Hindlimb muscle (tissue), 1 donor: ENCODE measurements around the gene CTNNA2. TPM values are rescaled to one million over a fixed set of nuclear protein-coding genes. Genes with fewer than 3 reads are reported as not detected.

Experiments
- DNase-seq: peaks from one replicate; pipeline ENCODE4 v3.0.0-alpha.2; 2013
- polyA plus RNA-seq: library from polyadenylated mRNA; unstranded; fragments of 120-200 nt; gene quantifications from one replicate; pipeline ENCODE4 v1.2.1, GENCODE V29; 2013; ENCODE audit not compliant: insufficient read length

Gene CTNNA2
- polyA plus RNA-seq, 1 donor: 0.59 TPM

DNA sequence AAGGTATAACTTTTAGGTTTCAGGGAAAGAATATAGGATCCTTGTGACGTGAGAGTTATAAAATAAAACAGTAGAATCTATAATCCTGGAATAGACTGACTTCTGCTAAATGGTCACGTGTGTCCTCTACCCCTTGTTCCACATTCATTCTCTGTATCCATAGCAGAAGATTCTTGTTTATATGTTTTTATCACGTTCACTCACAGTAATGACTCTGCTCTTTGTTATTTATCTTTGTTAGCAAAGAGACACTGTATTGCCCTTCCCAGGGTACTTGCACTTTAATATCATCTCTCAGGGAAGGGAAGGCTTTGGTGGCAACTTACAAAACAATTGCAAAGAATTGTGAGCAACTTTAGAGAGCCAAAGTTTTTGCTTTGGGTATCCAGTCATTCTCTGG is 997.9 kb downstream of the CTNNA2 start:
- no peak for DNase-seq

DNA sequence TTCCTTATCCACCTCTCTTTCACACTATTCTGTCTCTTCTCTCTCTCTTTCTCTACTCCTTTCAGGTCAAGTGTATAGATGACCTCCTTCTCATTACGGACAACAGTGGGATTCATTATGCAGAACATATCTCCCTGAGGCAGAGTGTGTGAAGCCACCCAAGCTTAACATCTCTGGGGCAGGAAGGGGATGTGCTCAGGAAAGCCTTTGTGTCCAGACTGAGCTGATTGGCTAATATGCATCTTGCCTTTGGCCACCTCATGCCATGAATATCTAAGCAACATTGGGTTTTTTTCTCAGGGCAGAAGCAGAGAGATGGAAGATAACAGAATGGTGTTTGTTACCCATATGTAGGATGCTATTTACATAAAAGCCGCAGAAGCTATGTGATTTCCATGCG is 1003.1 kb downstream of the CTNNA2 start:
- no peak for DNase-seq

DNA sequence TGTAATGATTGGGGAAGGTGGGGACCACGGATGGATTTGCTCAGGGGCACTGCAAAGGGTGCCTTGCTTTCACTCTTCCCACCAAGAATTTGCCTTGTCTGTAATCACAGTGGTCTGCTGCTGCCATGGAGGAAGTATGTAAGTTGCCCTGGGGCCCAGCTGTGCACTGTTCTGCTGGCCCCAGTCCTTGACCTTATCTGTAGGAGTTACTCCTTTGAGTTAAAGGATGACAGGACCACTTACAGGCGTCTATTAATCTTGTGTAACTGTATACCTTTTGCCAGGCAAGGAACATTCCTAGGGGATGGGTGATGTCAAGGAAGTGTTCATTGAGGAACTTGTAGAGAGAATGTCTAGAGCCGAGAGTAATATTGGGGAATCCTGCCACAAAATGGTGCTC is 1004.5 kb downstream of the CTNNA2 start:
- no peak for DNase-seq

DNA sequence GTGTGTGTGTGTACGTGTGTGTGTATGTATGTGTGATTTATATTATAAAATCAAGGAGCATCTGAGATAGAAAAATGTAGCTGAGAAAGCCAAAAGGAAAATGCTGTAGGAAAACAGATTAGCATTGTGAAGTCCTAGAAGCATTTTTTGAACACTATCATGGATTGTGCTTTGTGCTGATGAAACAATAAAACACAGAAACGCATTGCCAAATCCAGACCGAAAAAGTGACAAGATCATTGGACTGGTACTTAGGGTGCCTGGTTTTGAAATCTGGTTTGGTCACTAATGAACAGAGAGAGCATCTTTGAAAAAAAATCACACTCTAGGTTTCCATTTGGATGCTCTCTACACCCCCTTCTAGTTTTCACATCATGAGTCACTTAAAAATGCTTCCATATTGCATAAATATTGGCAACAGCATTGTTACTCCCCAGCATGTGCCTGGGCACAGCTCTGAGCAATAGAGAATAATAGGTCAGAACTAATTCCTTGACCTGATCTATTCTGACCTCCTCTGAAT is 1006.3 kb downstream of the CTNNA2 start:
- no peak for DNase-seq

DNA sequence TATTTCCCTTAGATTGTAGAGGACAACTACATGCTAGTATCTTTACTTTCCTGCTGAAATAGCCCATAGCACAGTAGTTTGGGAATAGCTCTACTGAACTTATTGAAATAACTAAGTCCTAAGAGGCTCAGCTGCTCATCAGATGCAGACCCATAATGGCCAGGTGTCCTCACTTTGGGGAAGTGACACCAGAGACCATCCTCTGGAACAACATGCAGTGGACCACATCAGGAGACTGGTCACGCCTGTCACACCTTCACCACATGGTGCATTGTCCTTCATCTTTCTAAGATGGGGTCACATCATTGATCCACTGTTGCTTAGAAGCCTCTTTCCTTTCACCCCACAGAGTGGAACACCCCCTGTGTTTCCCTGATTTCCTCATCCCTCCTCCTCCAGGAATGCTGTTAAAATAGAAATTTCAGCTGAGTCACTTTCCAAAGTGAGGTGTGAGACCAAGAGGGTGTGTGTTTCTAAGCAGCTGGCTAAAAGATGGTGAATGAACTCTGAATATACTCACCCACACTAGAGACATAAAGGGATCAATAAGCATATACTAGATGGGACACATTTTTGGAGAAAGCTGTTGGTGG is 1006.9 kb downstream of the CTNNA2 start:
- DNase-seq: no peak

DNA sequence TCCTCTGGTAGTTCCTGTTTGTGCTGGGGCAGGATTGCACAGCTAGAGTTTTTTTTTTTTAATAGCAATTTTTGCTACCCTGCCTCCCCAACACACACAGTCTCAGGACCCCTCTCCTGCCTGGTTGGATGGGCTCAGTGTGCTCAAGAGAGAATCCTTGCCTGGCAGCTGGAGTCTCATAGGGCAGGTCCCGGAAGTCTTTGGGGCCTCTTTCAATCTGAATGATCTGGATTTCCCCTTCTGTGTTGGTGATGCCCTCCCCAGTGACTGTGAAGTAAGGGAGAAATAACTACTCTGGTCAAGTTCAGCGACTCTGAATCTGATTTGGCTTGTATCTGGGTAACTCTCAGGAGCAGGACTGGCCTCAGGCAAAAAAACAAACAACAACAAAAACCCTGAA is 1012.3 kb downstream of the CTNNA2 start:
- DNase-seq: no peak

DNA sequence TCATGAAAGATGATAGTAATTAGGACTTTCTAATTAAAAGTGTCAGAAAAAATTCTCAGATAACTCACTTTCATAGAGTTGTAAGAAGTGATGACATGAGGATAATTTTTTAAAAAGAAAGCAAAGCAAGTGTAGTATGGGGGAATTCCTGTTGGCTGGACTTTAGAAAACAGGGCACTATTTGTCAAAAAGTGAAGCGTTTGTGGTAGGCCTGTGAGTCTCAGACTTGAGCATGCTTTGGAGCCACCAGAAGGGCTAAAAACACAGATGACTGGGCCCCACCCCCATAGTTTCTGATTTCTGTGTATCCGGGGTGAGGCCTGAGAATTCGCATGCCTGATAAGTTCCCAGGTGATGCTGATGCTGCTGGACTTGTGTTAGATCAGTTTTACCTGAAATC is 1014.3 kb downstream of the CTNNA2 start:
- DNase-seq: no peak

DNA sequence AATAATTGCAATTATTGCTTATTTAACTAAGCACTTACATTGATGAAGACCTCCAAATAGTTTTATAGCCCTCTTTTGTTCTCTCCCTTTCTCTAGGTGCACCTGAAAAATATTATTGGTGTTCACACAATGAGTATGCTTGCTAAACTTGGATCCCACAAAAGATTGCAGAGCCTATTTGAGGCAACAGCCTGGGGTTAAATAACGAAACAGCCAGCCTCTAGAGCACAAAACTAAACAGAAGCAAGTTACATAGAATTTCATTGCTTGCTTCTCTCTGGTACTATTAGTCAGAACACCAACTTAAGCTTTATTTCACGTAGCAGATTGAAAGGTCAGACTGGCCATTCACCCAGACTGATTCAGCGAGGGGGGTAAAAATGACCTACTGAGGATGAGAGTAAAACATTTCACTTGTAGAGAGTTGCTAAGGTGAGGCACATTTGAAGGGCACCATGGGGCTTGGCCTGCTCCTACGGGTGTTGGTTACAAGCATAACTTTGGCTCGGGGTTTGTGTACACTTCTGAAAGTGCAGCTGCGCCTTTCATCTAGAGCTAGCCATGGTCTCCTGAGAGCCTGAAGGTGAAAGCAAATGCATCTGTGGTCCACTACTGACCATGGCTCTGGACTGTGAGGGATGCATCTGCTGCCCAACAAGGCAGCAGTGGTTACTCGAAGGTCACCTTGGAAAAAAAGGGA is 1016.8 kb downstream of the CTNNA2 start:
- no peak for DNase-seq

DNA sequence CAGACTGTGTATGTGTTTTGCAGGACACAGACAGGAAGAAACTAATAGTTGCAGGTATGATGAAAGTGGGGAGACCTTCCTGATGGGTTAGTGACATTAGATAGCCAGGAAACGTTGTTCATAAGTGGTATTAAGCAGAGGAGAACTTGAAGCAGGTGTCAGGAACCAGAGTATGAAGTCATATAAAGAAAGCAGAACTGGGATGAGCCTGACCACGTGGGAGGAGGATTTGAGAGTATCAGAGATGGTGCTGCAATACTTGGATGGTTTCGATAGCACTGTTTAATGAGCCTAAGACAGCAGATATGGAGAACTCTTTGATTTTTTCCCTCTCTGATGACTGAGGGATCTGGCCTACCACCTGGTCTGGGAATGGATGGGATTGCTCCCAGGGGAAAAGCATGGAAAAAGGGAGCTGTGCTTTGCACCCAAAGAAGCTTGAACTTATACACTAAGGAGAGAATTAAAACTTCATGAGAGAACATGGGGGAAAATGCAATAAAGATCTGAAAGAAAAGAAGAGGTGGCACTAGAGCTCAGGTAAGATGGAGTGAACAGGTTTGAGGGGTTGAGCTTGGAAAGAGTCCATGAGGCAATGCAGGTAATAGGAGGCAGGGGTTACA is 1017.7 kb downstream of the CTNNA2 start:
- no peak for DNase-seq

DNA sequence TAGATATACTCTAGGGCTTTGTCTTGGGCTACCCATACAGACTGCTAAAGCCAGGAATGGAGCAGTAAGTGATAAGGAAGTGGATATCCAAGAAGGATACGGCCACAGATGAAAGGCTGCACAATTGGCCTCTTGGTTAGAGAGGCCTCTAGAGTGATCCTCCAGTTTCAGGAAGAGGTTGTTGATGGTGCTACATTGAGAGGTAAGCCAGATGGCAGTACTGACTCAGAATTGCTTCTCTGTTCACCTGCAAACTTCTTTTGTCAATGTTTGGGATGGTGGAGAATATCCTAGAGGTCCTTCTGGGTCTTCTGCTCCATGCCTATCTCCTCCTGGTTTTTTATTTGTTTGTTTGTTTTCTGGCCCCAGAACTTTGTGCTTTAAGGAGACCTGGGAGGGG is 1018.5 kb downstream of the CTNNA2 start:
- DNase-seq: no peak

DNA sequence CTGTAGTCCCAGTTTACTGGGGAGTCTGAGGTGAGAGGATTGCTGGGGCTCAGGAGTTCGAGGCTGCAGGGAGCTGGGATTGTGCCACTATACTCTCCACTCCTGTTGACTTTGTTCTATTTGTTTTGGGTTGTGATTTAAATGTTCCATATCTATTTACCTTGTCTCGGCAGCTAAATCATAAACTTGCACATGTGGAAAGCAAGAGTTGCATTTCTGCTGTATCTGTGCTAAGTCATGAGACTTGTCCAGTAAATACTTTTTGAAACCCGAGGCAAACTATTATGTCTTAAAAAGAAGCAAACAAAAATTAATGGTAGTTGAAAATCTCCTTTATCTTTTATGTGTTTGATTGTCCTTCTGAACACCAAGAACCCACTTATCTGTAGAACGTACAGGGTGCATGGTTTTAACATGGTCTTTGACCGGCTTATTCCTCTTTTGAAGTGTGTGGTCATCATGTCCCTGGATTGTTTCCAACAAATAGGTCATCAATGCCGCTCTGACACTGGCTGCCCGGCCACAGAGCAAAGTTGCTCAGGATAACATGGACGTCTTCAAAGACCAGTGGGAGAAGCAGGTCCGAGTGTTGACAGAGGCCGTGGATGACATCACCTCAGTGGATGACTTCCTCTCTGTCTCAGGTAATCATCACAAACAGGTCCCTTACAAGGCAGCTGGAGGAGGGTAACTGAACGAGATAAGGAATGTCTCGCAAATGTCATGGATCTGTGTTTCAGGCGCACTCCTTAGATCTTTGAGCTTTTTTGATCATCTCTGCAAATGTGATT is 1032.8 kb downstream of the CTNNA2 start:
- DNase-seq: no peak

DNA sequence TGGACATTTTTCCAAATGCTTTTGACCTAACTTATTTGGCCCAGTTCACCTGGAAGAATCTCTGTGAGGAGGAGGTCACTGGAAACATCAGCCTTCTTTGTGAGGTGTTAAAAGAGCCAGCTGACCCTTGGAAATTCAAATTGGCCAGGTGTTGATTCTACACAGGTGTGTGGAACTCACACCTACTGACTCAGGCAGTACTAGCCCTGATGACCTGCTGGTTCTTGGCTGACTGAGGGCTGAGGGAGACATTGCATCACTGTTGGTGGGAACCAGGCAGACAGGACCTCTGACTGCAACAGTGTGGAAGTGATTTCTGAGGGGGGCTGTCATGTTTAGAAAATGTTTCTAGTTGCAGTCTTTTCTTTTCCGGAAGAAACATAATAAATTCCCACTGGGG is 1033.9 kb downstream of the CTNNA2 start:
- DNase-seq: no peak

DNA sequence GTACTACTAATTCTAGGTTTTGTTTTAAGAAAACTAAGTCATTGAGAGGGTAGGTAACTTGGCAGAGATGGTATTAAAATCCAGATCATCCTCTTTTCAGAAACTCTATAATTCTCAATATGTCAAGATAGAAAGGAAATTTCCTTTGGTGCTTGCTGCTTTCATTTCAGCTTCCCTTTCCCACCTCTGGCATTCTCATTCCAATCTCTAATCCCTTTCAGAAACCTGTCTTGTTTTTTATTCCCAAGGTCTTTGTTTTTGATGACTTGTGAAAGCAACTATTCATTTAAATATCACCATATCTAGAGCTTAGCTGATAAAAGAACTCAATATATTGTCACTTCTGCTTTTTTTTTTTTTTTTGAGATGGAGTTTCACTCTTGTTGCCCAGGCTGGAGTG is 1034.5 kb downstream of the CTNNA2 start:
- DNase-seq: no peak

DNA sequence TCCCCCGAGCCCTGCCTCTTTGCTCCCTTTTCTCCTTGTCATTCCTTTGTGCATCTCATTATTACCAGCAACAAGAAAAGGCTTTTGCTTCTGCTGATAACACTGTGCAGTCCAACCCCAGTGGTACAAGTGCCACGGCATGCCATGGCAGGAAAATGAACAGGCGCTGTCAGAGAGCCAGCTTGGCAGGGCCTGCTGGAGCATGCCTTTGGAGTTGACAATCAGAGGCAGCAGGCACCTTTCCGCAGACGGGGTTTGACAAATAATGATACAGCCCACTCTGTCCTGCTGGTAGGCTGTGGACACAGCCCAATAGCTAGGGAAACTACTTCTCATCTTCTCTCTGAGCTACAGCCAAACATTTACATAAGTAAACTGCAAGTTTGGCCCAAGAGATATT is 1035.6 kb downstream of the CTNNA2 start:
- no peak for DNase-seq

DNA sequence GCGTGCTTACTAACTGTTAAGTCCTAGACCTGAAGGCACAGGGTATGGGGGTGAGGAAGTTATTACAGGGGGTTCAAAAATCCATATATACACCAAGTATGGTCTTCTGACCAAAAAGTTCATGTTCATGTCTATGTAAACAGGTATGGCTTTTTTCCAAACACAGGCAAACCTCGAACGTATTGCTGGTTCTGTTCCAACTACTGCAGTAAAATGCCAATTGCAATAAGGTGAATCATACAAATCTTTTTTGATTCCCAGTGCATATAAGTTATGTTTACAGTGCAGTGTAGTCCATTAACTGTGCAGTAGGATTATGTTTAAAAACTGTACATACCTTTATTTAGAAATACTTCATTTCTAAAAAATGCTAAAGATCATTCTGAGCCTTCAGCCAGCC is 1037.0 kb downstream of the CTNNA2 start:
- no peak for DNase-seq

DNA sequence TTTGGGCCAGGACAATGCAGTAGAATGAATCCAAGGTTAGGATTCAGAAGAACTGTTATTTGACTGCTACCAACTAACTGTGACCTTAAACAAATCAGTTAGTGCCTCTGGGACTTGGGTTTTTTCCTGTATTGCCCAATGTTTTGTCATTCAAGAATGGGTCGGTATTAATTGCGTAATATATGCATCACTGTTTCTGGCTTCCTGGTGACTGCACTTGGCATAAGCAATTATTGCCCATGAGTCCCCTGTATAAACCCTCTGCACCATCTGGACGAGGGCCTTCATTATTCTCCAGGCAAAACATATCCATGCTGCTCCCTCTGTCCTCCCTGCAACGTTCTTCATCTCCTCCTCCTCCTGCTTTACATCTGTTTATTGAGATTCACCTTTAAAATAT is 1047.5 kb downstream of the CTNNA2 start:
- DNase-seq: no peak

DNA sequence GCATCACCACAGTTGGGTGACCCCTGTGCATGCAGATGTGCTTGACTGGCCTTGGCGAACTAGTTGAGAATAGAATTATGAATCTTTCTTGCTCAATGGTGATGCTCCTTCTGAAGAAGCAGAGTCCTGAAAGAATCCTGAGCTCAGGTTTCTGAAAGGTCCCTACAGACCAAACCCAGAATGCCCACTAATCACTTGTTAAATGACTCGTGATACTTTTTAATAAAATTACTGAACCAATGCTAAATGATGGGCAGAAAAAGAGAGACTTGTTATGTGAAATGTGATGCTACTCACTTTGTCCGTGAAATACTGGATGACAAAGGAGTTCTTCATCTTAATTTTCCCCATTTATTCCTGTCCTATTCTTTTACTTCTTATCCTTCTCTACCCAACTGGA is 1055.2 kb downstream of the CTNNA2 start:
- DNase-seq: no peak

DNA sequence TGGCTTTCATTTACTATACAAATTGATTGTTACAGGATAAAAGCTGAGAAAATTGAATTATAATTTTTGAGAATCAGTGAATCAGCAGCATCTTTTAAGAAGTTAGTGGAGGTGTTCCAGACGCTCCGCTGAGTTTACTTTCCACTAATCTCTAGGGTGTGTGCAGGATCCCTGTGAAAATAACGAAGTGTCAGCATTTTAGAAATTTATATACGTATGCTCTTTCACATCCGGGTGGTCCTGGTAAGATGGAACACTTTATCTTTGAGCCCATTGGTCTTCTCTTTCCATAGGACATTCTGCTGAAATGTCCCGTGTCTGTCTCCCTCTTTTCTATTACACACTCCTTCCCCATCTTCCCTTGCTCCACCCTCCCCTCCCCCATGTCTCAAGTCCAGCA is 1060.3 kb downstream of the CTNNA2 start:
- no peak for DNase-seq

DNA sequence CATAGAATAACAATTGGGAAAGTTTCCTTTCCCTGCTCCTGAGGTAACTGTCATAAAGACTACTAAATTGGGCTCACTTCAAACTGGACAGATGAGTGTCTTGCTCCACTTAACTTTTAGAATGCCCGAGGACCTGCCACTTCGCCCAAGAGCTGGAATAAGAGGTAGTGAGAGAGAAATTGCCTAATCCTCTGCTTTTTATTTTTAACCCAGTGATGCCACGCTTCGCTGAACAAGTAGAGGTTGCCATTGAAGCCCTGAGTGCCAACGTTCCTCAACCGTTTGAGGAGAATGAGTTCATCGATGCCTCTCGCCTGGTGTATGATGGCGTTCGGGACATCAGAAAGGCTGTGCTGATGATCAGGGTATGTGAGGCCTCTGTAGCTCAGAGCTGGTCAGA is 1061.1 kb downstream of the CTNNA2 start:
- no peak for DNase-seq

DNA sequence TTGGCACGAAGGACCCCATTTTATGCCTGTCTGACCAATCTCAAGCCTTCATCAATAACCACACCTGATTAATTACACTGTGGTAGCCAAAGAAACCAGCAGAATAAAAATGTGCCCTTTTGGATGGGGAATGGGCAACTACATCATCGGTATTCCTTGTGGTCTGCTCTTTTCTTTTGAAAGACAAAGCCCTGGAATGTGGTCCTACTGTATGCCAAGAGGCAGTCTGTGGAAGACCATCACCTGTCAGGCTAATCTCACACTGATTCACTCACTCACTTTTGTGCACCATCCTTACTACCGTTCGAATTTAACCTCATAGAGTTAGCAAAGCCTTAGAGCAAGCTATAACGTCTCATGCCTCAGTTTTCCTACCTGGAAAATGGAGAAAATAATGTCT is 1066.9 kb downstream of the CTNNA2 start:
- no peak for DNase-seq

DNA sequence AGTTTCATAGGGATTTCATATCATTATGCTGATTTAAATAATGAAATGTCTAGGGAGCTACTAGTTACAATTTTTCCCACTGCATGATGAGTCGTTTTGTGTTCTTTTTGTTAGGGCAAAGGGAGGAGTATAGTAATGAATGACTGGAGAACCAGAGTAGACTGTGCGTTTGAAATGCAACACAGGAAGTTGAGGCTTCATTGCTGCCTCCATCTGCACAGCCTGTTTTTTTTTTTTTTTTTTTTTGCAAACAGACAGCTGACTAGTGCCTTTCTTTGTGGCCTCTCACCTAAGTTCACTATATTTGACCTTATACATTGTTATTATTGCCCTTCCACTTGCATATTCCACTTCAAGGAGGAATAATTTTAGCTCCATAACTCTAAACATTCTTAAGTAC is 1078.4 kb downstream of the CTNNA2 start:
- DNase-seq: no peak

DNA sequence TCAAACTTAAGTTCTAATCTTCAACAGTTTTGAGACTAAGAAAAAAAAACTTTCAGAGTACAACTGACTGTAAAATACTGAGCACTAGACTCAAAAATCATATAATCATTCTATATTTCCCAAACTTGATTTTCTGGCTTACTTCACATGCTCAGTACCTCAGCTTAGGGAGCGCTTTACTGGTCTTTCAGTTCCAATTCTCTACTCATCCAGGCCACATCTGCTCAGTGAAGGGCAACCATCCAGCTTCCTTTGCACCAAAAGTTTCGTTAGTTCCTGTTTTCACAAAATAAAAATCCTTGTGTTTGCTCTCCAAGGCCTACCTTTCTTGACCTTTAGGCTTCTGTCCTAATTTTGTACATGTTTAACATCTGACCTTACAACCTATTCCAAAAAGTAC is 1079.3 kb downstream of the CTNNA2 start:
- DNase-seq: peak; percentile 2

DNA sequence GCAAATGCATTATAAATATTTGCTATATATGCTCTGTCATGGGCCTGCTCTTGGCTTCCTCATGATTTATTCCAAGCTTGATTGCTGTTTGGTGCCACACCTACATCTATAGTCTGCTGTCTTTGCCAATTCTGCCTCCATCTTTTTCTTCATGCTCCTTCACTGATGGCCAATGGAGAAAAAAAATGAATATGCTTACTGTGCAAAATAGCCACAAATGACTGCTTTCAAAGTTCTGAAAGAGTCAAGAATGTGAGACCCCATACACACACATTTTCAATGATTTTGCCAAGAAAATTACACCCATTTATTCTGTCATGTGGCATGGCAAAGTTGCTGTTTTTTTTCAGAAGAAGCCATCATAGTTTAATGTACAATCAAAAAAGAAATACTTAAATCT is 1097.3 kb downstream of the CTNNA2 start:
- no peak for DNase-seq
